ENCODE measurements around the gene MEP1A.
"Not testable (repeated sequence)": the region's sequence is repeated elsewhere in the genome, so short reads cannot be mapped to it uniquely, and the experiment has no call there.

The MEP1A gene

DNA sequence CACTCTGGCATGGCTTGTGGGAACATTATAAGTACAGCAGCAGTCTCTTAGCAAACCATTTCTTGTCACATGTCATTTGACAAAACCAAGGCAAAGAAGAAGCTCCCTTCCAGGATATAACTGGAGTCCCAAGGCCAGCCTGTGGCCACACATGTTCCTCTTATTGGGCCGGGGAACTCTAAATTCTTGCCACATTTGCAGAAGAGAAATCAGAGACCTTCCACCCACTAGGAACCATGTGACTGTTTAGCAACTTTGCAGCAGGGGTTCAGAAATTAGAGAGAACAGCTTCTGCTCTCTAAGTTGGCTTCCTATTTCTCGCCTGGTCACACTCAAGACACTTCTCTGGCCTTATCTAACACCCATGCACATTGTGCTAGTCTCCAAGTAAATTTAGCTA lies 20.4 kb upstream of the MEP1A start:
- H3K9me2 ChIP-seq (replicated peaks; ENCODE audit: insufficient read depth, low read length) = no peaks in the 10 kb centered on the region
- H3K4me2 ChIP-seq (ENCODE audit: low read depth, low read length, poor library complexity, severe bottlenecking) = no peak overlapping the region
- H3K4me3 ChIP-seq (ENCODE audit: insufficient read depth, low read length, poor library complexity, severe bottlenecking) = no peak overlapping the region
- H3F3A ChIP-seq (ENCODE audit: insufficient read depth) = no peaks in the 10 kb centered on the region
- no peak overlapping the region for H2AFZ ChIP-seq (ENCODE audit: low read depth, low read length, severe bottlenecking)
- no peaks in the 10 kb centered on the region for H4K20me1 ChIP-seq (ENCODE audit: low read depth, low read length)
- H3K79me2 ChIP-seq (ENCODE audit: insufficient read depth, low read length) = no peaks in the 10 kb centered on the region
- H3K27me3 ChIP-seq (ENCODE audit: low read length) = no peaks in the 10 kb centered on the region
- H3K9ac ChIP-seq (ENCODE audit: low read length) = no peak overlapping the region
- no peaks in the 10 kb centered on the region for H3K36me3 ChIP-seq (ENCODE audit: low read length)
- TF ChIP-seq EZH2phosphoT487 (conservative IDR thresholded peaks at IDR 0.05; ENCODE audit: low read length) = no peak
- TF ChIP-seq, protein P1, sequence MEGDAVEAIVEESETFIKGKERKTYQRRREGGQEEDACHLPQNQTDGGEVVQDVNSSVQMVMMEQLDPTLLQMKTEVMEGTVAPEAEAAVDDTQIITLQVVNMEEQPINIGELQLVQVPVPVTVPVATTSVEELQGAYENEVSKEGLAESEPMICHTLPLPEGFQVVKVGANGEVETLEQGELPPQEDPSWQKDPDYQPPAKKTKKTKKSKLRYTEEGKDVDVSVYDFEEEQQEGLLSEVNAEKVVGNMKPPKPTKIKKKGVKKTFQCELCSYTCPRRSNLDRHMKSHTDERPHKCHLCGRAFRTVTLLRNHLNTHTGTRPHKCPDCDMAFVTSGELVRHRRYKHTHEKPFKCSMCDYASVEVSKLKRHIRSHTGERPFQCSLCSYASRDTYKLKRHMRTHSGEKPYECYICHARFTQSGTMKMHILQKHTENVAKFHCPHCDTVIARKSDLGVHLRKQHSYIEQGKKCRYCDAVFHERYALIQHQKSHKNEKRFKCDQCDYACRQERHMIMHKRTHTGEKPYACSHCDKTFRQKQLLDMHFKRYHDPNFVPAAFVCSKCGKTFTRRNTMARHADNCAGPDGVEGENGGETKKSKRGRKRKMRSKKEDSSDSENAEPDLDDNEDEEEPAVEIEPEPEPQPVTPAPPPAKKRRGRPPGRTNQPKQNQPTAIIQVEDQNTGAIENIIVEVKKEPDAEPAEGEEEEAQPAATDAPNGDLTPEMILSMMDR (IDR thresholded peaks at IDR 0.05; ENCODE audit: insufficient read depth, low read length, poor library complexity, severe bottlenecking) = no peak
- no peaks in the 10 kb centered on the region for H3K9me3 ChIP-seq (ENCODE audit: insufficient read depth, low read length)
- H3K27ac ChIP-seq (ENCODE audit: low read depth, low read length) = no peak overlapping the region

DNA sequence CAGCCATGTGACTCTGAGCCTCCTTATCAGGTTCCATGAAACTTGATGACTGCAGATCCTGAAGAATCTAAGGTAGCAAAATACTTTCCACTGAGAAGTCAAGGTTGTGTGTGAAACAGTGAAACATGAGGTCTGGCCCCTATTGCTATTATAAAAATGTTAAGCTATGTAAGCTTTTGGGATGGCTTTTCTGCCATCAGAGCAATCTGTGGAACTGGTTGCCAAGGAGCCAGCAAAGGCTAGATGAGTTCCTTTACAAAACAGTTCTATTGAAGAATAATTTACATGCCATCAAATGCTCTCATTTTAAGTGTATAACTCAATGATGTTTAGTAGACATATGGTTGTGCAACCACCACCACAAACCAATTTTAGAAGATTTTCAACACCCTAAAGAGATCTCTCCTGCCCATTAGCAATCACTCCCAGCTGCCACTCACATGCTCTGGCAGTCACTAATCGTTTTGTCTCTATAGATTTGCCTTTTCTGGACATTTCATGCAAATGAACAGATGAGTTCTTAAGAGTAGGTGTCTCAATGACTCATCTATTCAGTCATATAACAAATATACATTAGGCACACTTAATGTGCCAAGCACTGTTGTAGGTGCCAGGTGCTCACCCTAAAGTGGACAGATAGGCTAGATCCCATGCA lies 19.9 kb upstream of the MEP1A start:
- H3K9me2 ChIP-seq (replicated peaks; ENCODE audit: insufficient read depth, low read length) = no peaks in the 10 kb centered on the region
- H3K27me3 ChIP-seq (ENCODE audit: low read length) = no peaks in the 10 kb centered on the region
- H2AFZ ChIP-seq (ENCODE audit: low read depth, low read length, severe bottlenecking) = no peak overlapping the region
- no peaks in the 10 kb centered on the region for H4K20me1 ChIP-seq (ENCODE audit: low read depth, low read length)
- TF ChIP-seq, protein P1 (IDR thresholded peaks at IDR 0.05; ENCODE audit: insufficient read depth, low read length, poor library complexity, severe bottlenecking) = no peak
- TF ChIP-seq EZH2phosphoT487 (conservative IDR thresholded peaks at IDR 0.05; ENCODE audit: low read length) = no peak
- no peak overlapping the region for H3K27ac ChIP-seq (ENCODE audit: low read depth, low read length)
- no peaks in the 10 kb centered on the region for H3K9me3 ChIP-seq (ENCODE audit: insufficient read depth, low read length)
- no peaks in the 10 kb centered on the region for H3F3A ChIP-seq (ENCODE audit: insufficient read depth)
- H3K79me2 ChIP-seq (ENCODE audit: insufficient read depth, low read length) = no peaks in the 10 kb centered on the region
- H3K9ac ChIP-seq (ENCODE audit: low read length) = no peak overlapping the region
- no peak overlapping the region for H3K4me3 ChIP-seq (ENCODE audit: insufficient read depth, low read length, poor library complexity, severe bottlenecking)
- no peak overlapping the region for H3K4me2 ChIP-seq (ENCODE audit: low read depth, low read length, poor library complexity, severe bottlenecking)
- H3K36me3 ChIP-seq (ENCODE audit: low read length) = no peaks in the 10 kb centered on the region

DNA sequence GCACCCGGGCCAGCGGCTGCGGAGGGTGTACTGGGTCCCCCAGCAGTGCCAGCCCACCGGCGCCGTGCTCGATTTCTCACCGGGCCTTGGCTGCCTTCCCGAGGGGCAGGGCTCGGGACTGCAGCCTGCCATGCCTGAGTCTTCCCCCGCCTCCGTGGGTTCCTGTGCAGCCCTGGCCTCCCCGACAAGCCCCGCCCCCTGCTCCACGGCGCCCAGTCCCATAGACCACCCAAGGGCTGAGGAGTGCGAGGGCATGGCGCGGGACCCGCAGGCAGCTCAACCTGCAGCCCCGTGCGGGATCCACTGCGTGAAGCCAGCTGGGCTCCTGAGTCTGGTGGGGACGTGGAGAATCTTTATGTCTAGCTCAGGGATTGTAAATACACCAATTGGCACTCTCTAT lies 18.5 kb upstream of the MEP1A start:
- not testable (repeated sequence) for H3K27ac ChIP-seq (ENCODE audit: low read depth, low read length); H3F3A ChIP-seq (ENCODE audit: insufficient read depth); H3K4me2 ChIP-seq (ENCODE audit: low read depth, low read length, poor library complexity, severe bottlenecking); H3K9me3 ChIP-seq (ENCODE audit: insufficient read depth, low read length); H3K79me2 ChIP-seq (ENCODE audit: insufficient read depth, low read length); H3K36me3 ChIP-seq (ENCODE audit: low read length); H4K20me1 ChIP-seq (ENCODE audit: low read depth, low read length); H3K9ac ChIP-seq (ENCODE audit: low read length); H3K27me3 ChIP-seq (ENCODE audit: low read length); H3K9me2 ChIP-seq (replicated peaks; ENCODE audit: insufficient read depth, low read length); H3K4me3 ChIP-seq (ENCODE audit: insufficient read depth, low read length, poor library complexity, severe bottlenecking); H2AFZ ChIP-seq (ENCODE audit: low read depth, low read length, severe bottlenecking)

DNA sequence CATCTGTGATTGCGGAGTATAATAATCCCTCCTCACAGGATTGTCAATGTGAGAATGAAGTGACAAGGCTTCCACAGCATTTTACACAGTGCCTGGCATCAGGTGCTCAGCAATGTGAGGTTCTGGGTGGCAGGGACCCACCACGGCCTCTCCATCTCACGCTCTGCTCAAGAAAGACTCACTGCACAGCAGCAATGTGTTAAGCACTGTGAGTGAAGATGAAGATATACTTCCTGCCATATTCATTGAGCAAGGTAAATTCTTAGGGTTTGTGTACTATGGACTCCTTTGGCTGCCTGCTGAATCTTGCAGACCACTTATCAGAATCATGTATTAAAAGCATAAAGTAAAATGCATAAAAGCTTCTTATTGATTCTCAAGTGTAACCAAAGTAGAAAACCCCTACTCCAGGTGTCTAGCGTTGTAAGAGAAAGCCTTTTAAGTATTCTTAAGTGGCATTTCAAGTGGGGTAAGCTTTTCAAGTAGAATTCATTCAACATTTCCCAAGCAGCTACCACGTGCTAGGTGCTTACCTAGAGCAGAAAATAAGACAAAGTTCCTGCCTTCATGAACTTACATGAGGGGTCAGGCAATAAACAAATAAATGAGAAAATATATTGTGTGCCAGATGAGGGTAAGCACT lies 17.0 kb upstream of the MEP1A start:
- Histone ChIP-seq H3K4me2 (ENCODE audit: low read depth, low read length, poor library complexity, severe bottlenecking) (no peak overlapping the region), H3K9me2 (replicated peaks; ENCODE audit: insufficient read depth, low read length) (no peaks in the 10 kb centered on the region), H3K36me3 (ENCODE audit: low read length) (no peaks in the 10 kb centered on the region), H3K27ac (ENCODE audit: low read depth, low read length) (no peak overlapping the region), H3K4me3 (ENCODE audit: insufficient read depth, low read length, poor library complexity, severe bottlenecking) (no peak overlapping the region), H3K9ac (ENCODE audit: low read length) (no peak overlapping the region), H2AFZ (ENCODE audit: low read depth, low read length, severe bottlenecking) (no peak overlapping the region), H4K20me1 (ENCODE audit: low read depth, low read length) (no peaks in the 10 kb centered on the region), H3F3A (ENCODE audit: insufficient read depth) (no peaks in the 10 kb centered on the region), H3K27me3 (ENCODE audit: low read length) (no peaks in the 10 kb centered on the region), H3K79me2 (ENCODE audit: insufficient read depth, low read length) (no peaks in the 10 kb centered on the region), H3K9me3 (ENCODE audit: insufficient read depth, low read length) (no peaks in the 10 kb centered on the region)
- TF ChIP-seq EZH2phosphoT487 (conservative IDR thresholded peaks at IDR 0.05; ENCODE audit: low read length) = no peak
- TF ChIP-seq, protein P1 (IDR thresholded peaks at IDR 0.05; ENCODE audit: insufficient read depth, low read length, poor library complexity, severe bottlenecking) = no peak
